HUDEP-2 (cell line): ENCODE results near the gene CREM.

Experiments used
- DNase-seq, 76 experiments: peaks; one replicate each; lab custom pipeline; 2025; ENCODE audit not compliant: unreplicated experiment in 76 of 76; lab: John Stamatoyannopoulos, UW

CREM gene

GRCh38 chr10:35133586-35133985, 6.9 kb downstream of the CREM start:
- DNase-seq = no peak

GRCh38 chr10:35135861-35136260, 9.2 kb downstream of the CREM start:
- no peak for DNase-seq

- DNase-seq = no peak
Observed at GRCh38 chr10:35136263-35136815, 9.7 kb downstream of the CREM start.

- DNase-seq = no peak
Observed at GRCh38 chr10:35140126-35140525, 13.5 kb downstream of the CREM start.

- peak in 15 of 76 experiments; percentile 2 to 45 (median 17) for DNase-seq
Observed at GRCh38 chr10:35140727-35141126, 14.1 kb downstream of the CREM start.

- no peak for DNase-seq
Observed at GRCh38 chr10:35150308-35150707, 23.7 kb downstream of the CREM start.

- DNase-seq = no peak
Observed at GRCh38 chr10:35152992-35153391, 26.3 kb downstream of the CREM start.

DNA sequence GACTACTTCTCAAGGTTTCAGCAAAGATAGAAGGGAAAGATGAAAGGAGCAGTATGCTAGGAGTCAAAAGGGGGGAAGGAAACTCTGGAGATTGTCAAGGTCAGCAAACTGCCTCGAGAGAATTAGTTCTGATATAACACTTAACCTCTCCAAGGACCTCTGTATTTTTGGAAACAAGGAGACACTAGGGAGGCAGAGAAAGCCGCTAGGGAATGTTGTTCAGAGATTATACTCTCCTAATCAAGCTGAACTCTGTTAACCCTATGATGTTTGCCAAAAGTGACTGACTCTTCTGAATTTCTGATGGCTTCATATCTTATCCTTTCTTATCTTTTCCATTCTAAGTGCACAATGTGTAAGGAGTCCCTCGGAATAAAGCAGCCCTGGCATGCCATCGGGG, 27.1 kb downstream of the CREM start:
- no peak for DNase-seq

- no peak for DNase-seq
Observed at GRCh38 chr10:35160743-35161142, 34.1 kb downstream of the CREM start.

- DNase-seq = no peak
Observed at GRCh38 chr10:35161906-35162305, 35.3 kb downstream of the CREM start.

DNA sequence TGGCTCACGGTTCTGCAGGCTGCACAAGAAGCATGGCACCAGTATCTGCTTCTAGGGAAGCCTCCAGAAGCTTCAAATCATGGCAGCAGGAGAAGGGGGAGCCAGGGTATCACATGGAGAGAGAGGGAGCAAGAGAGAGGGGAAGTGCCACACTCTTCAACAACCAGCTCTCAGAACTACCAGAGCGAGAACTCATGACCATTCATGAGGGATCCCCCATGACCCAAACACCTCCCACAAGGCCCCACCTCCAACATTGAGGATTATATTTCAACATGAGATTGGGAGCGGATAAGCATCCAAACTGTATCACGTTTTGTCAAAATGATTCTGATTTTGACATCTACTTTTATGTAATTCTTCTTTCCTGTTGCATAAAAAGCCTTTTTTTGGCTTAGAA, 38.5 kb downstream of the CREM start:
- DNase-seq = no peak

GRCh38 chr10:35165811-35166210, 39.2 kb downstream of the CREM start:
- DNase-seq = no peak

DNA sequence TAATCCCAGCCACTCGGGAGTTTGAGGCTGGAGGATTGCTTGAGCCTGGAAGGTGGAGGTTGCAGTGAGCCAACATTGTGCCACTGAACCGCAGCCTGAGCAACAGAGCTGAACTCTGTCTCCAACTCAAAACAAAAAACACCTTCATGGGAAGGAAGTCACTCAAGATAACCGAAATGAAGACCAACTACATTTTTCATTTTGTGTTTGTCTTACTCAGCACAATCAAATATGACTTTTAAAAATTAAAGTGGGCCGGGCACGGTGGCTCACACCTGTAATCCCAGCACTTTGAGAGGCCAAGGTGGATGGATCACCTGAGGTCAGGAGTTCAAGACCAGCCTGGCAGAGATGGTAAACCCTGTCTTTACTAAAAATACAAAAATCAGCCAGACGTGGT, 40.0 kb downstream of the CREM start:
- no peak for DNase-seq

GRCh38 chr10:35167342-35167741, 40.7 kb downstream of the CREM start:
- no peak for DNase-seq

GRCh38 chr10:35172146-35172545, 45.5 kb downstream of the CREM start:
- DNase-seq = no peak

DNA sequence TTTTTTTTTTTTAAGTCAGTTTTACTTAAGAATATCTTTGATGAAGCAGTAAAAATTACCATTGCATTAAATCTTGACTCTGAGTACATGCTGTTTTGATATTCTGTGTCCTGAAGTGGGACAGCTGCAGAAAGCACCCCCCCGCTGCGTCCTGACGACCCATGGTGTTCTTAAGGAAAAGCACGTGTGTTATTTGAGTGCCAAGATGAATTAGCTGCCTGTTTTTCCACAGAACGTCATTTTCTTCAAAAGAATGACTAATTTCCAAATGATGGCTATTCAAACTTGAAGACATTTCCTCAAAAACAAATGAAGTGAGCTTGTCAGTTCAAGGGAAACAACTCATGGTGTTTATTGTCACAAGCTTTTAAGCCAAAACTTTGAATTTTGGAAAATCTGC, 45.9 kb downstream of the CREM start:
- DNase-seq = no peak

GRCh38 chr10:35178331-35178730, 51.7 kb downstream of the CREM start:
- no peak for DNase-seq

DNA sequence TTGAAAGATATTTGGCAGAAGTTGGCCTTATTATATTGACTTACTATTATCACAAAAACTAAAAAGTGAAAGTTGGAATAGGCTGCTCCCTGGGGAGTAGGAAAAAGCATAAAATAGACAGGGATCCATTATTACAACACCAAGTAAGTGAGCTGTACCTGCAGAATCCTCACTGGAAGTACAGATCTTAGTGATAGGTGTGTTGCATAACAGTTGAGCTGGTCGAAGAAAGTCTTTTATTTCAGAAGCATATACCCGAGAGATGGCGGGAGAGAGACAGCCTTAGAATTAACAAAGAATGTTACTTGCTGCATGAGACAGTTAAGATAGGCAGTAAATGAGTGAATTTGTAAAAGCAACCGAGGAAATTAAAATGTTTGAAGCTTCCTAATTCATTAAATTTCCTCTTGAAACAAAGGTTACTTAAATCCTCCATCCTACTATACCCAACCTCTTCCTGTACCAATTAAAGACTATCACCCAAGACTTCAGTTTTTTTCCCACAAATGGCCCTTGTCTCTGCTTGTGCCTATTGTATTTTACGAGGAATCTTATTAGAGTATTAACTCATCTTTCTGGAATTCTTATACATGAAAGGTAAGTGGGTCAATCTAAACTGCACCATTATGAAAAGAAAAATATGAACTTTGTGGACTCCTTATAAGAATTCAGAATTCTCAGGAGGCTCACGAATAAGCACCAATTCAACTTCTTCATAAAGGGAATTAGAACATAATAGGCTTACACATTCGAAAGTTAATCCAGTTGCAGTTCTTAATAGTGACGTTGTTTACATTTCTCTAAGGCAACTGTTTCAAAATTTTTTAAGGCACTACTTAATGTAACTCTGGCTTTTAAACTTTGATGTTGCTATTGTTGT, 56.2 kb downstream of the CREM start:
- no peak for DNase-seq

DNA sequence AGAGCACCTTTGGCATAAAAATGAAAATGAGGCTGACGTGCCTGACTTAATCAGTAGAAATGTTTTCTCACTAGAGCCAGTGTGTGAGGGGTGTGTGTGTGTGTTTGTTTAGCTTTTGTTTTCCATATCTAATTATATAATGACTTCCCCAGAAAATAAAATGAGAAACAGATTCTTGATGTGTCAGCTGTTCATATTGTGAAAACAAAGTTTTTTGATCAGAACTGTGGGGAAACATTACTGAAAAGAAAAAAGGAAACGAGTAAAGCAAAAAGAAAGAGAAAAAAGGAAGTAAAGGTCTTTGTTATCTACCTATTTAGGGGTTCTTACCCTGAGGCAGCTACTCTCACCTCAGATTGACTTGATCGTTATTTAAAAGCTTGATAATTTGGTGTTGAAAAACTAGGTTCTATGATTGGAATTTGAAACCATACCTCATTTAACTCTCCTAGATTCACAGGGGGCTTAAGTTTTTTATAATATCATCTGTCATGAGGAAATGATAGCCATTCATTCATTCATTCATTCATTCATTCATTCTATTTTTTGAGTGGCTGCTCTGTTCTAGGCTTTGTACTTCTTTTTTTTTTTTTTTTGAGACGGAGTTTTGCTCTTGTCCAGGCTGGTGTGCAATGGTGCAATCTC, 58.0 kb downstream of the CREM start:
- DNase-seq = no peak

DNA sequence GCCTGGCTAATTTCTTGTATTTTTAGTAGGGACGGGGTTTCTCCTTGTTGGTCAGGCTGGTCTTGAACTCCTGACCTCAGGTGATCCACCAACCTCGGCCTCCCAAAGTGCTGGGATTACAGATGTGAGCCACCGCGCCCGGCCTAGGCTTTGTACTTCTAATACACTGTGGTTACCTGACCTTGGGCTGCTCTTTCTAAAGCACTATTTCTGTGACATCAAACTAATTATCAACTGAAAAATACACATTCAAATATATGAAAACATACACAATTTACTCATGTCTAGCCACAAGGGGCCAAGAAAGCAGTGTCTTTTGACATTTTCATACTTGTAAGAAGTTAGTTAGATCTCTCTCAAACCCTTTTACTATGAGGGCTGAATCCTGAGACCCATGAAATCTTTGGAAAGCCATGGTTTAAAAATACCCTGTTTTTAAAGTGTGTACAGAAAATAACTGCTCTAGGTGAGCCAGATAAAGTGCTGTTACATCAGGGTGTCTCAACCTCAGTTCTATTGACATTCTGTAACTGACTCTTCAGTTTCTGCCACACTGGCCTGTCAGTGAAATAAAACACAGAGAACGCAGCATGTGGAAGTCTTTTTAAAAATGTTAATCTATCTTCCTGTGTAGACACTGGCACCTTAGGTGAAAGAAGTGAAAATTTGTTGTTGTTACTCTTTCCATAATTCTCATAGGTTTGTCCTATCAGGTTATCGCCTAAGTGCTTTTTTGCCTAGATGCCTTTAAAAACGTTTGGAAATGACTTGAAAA, 58.8 kb downstream of the CREM start:
- DNase-seq = no peak

DNA sequence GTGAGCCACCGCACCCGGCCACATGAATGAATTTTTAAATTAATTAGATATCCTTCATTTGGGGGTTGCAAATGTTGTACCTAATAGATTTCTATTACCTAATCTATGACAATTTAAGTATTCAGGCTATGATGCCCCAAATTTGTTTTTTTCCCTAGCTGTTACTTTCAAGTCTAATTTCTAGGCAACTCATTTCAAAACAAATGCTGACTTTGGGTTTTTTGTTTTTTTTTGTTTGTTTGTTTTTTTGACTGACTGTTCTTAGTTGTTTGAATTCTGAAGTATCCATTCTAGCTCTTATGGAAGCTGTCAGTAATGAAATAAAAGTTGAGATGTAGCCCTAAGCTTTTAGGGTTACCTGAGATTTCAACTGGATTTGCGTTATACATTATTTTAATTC, 62.3 kb downstream of the CREM start:
- DNase-seq = no peak
